ENCODE data around the gene HBB. TPM values are rescaled to one million over a fixed set of nuclear protein-coding genes. Genes with fewer than 3 reads are reported as not detected.

HBB gene
- total RNA-seq, 1 donor from 2014 or later, result not detected

DNA sequence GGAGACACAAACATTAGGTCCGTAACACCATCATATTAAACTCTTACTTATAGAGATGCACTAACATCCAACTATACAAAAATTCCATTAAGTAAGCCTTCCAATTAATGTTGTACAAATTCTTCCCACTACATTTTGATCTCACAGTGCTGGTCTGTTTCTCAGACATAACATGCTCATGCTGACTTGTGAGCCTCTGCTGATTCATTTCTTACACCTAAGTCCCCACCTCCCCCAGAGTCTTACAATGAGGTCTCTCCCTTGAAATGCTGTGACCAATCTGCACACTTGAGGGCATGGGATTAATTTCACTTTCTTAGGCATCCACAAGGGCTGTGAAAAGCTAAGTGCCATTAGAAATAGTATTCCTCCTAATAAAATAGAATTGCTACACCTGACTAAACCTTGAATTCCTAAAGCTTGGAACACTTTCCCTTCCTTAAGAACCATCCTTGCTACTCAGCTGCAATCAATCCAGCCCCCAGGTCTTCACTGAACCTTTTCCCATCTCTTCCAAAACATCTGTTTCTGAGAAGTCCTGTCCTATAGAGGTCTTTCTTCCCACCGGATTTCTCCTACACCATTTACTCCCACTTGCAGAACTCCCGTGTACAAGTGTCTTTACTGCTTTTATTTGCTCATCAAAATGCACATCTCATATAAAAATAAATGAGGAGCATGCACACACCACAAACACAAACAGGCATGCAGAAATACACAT is 20.8 kb upstream of the HBB start:
- H3K4me3 ChIP-seq (ENCODE audit: low read depth, low read length), result no peak overlapping the region
- H3K36me3 ChIP-seq (ENCODE audit: control insufficient read depth, insufficient read depth, low read length), result no peaks in the 10 kb centered on the region
- TF ChIP-seq, protein P1, sequence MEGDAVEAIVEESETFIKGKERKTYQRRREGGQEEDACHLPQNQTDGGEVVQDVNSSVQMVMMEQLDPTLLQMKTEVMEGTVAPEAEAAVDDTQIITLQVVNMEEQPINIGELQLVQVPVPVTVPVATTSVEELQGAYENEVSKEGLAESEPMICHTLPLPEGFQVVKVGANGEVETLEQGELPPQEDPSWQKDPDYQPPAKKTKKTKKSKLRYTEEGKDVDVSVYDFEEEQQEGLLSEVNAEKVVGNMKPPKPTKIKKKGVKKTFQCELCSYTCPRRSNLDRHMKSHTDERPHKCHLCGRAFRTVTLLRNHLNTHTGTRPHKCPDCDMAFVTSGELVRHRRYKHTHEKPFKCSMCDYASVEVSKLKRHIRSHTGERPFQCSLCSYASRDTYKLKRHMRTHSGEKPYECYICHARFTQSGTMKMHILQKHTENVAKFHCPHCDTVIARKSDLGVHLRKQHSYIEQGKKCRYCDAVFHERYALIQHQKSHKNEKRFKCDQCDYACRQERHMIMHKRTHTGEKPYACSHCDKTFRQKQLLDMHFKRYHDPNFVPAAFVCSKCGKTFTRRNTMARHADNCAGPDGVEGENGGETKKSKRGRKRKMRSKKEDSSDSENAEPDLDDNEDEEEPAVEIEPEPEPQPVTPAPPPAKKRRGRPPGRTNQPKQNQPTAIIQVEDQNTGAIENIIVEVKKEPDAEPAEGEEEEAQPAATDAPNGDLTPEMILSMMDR (IDR thresholded peaks at IDR 0.05; ENCODE audit: insufficient read depth, low read length, poor library complexity, severe bottlenecking), result no peak
- no peaks in the 10 kb centered on the region for H3K27me3 ChIP-seq (ENCODE audit: control insufficient read depth, insufficient read depth, low read length)
- DNase-seq (ENCODE audit: low read depth), result no peak

DNA sequence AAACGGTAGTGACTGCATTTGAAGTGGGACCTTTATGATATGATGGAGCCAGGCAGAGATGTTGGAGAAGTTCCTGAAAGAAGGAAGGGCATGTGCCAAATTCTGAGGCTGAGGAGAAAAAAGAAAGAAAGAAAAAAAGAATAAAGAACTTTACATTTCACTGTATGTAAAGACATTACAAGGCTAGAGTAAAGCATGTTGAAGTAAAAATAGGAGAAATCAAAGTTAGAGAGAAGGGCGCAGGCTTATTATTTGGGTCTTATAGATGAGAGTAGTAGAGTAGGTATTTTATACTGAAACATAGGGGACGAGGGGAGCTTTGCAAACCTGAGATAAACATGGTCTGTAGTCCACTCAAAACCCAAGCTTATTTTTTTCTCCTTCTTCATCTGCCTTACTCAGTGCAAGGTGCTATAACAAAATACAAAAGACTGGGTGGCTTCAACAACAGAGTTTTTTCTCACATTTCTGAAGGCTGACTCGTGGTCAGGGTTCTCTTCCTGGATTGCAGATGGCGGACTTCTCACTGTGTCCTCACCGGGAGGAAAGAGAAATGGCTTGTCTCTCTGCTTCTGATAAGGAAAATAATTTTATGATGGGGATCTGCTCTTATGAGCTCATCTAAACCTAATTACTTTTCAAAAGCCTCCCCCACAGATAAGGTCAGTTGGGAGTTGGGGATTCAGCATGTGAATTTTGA is 20.1 kb upstream of the HBB start:
- H3K27me3 ChIP-seq (ENCODE audit: control insufficient read depth, insufficient read depth, low read length), result no peaks in the 10 kb centered on the region
- H3K36me3 ChIP-seq (ENCODE audit: control insufficient read depth, insufficient read depth, low read length), result no peaks in the 10 kb centered on the region
- TF ChIP-seq, protein P1 (IDR thresholded peaks at IDR 0.05; ENCODE audit: insufficient read depth, low read length, poor library complexity, severe bottlenecking), result no peak
- no peak overlapping the region for H3K4me3 ChIP-seq (ENCODE audit: low read depth, low read length)
- DNase-seq (ENCODE audit: low read depth), result no peak

GRCh38 chr11:5245155-5245554 is 18.3 kb upstream of the HBB start:
- no peak overlapping the region for H3K4me3 ChIP-seq (ENCODE audit: low read depth, low read length)
- no peak for DNase-seq (ENCODE audit: low read depth)
- H3K27me3 ChIP-seq (ENCODE audit: control insufficient read depth, insufficient read depth, low read length), result no peaks in the 10 kb centered on the region
- TF ChIP-seq, protein P1 (IDR thresholded peaks at IDR 0.05; ENCODE audit: insufficient read depth, low read length, poor library complexity, severe bottlenecking), result no peak
- no peaks in the 10 kb centered on the region for H3K36me3 ChIP-seq (ENCODE audit: control insufficient read depth, insufficient read depth, low read length)

GRCh38 chr11:5243816-5244180 is 16.9 kb upstream of the HBB start:
- no peaks in the 10 kb centered on the region for H3K36me3 ChIP-seq (ENCODE audit: control insufficient read depth, insufficient read depth, low read length)
- no peak for DNase-seq (ENCODE audit: low read depth)
- H3K27me3 ChIP-seq (ENCODE audit: control insufficient read depth, insufficient read depth, low read length), result no peaks in the 10 kb centered on the region
- TF ChIP-seq, protein P1 (IDR thresholded peaks at IDR 0.05; ENCODE audit: insufficient read depth, low read length, poor library complexity, severe bottlenecking), result no peak
- H3K4me3 ChIP-seq (ENCODE audit: low read depth, low read length), result no peak overlapping the region

GRCh38 chr11:5242933-5243815 is 16.3 kb upstream of the HBB start:
- TF ChIP-seq, protein P1 (IDR thresholded peaks at IDR 0.05; ENCODE audit: insufficient read depth, low read length, poor library complexity, severe bottlenecking), result no peak

More at GRCh38 chr11:5242933-5243815, 16.3 kb upstream of the HBB start:
- Histone ChIP-seq H3K27me3 (ENCODE audit: control insufficient read depth, insufficient read depth, low read length) (no peaks in the 10 kb centered on the region), H3K4me3 (ENCODE audit: low read depth, low read length) (no peak overlapping the region), H3K36me3 (ENCODE audit: control insufficient read depth, insufficient read depth, low read length) (no peaks in the 10 kb centered on the region)
- DNase-seq (ENCODE audit: low read depth), result no peak
